ENCODE measurements around the gene SLC10A3. TPM values are rescaled to one million over a fixed set of nuclear protein-coding genes. Genes with fewer than 3 reads are reported as not detected.

The SLC10A3 gene
- total RNA-seq, 2 donors from 2014 or later: 26.7 to 55.5 TPM

- DNase-seq (ENCODE audit: low spot score) (no peak), ATAC-seq (ENCODE audit: insufficient number of reproducible peaks, low FRiP score, low read depth) (no peak)
- Histone ChIP-seq H3K4me1 (ENCODE audit: control insufficient read depth in 1 of 2, low read depth in 2 of 2) (peaks cover 0 to 14% of the 10 kb centered on the region in 2 donors), H3K27ac (peak overlapping the region in 1 of 2 donors; percentile 71), H3K27me3 (replicated peaks; ENCODE audit: insufficient read depth) (no peaks in the 10 kb centered on the region), H3K4me3 (peak overlapping the region; percentile 78), H3K36me3 (no peaks in the 10 kb centered on the region), H3K9me3 (no peaks in the 10 kb centered on the region)
- TF ChIP-seq CTCF (IDR thresholded peaks at IDR 0.05): no peak
Observed at GRCh38 chrX:154437971-154438893, 52.2 kb downstream of the SLC10A3 start.

Other genes starting within 250 kb of the SLC10A3 start
- gene OPN1MW3, start 233.0 kb downstream of the SLC10A3 start, total RNA-seq: not detected
- gene TEX28, start 195.5 kb downstream of the SLC10A3 start, total RNA-seq: not detected
- gene TKTL1, start 194.8 kb downstream of the SLC10A3 start, total RNA-seq: under 1 TPM in 1 of 2 donors, not detected in 1; 0.42 TPM
- over 10,000 TPM in 1 of 2 donors, 1,000 to 10,000 TPM in 1; 5,928 to 11,236 TPM for gene FLNA, start 116.0 kb downstream of the SLC10A3 start, total RNA-seq
- gene EMD, start 111.3 kb downstream of the SLC10A3 start, total RNA-seq: 10 to 100 TPM; 43.8 to 74.2 TPM
- gene RPL10, start 92.3 kb downstream of the SLC10A3 start, total RNA-seq: 1,000 to 10,000 TPM; 2,221 to 4,479 TPM
- gene DNASE1L1, start 81.4 kb downstream of the SLC10A3 start, total RNA-seq: 10 to 100 TPM; 39.9 to 41.8 TPM
- 10 to 100 TPM; 54.3 to 71.1 TPM for gene TAFAZZIN, start 79.1 kb downstream of the SLC10A3 start, total RNA-seq
- gene ATP6AP1, start 62.0 kb downstream of the SLC10A3 start, total RNA-seq: 10 to 100 TPM; 40.8 to 75.7 TPM
- gene GDI1, start 53.5 kb downstream of the SLC10A3 start, total RNA-seq: 100 to 1,000 TPM in 1 of 2 donors, 10 to 100 TPM in 1; 99.4 to 151 TPM
- 10 to 100 TPM; 52.8 to 63.4 TPM for gene FAM50A, start 46.5 kb downstream of the SLC10A3 start, total RNA-seq
- 10 to 100 TPM; 39.3 to 40.9 TPM for gene PLXNA3, start 32.3 kb downstream of the SLC10A3 start, total RNA-seq
- gene LAGE3, start 11.3 kb downstream of the SLC10A3 start, total RNA-seq: 1 to 10 TPM; 2.1 to 8.9 TPM
- 10 to 100 TPM; 28.1 to 67.1 TPM for gene UBL4A, start 4.0 kb downstream of the SLC10A3 start, total RNA-seq
- gene FAM3A, start 25.6 kb upstream of the SLC10A3 start, total RNA-seq: 10 to 100 TPM; 31.0 to 52.3 TPM
- gene G6PD, start 56.2 kb upstream of the SLC10A3 start, total RNA-seq: 10 to 100 TPM; 67.3 to 70.1 TPM
- 10 to 100 TPM; 25.7 to 52.8 TPM for gene IKBKG, start 57.0 kb upstream of the SLC10A3 start, total RNA-seq
- gene CTAG1A, start 94.5 kb upstream of the SLC10A3 start, total RNA-seq: not detected
- not detected for gene CTAG1B, start 128.7 kb upstream of the SLC10A3 start, total RNA-seq
- not detected for gene CTAG2, start 162.9 kb upstream of the SLC10A3 start, total RNA-seq

Measured in thoracic aorta (tissue), 2 donors.